GM19239 (cell line): ENCODE results near the gene CIDEC.

Experiments used
- DNase-seq: peaks from one replicate; pipeline ENCODE4 v3.0.0; 2011; ENCODE audit warnings: low spot score; ENCODE audit not compliant: insufficient read length
- FAIRE-seq: peaks from 2 replicates; lab custom pipeline; 2011; peaks lifted over from hg19 to GRCh38; lab: Jason Lieb, UNC

CIDEC gene

GRCh38 chr3:9825451-9826040 is 54.5 kb downstream of the CIDEC start:
- FAIRE-seq, result no peak
- no peak for DNase-seq

DNA sequence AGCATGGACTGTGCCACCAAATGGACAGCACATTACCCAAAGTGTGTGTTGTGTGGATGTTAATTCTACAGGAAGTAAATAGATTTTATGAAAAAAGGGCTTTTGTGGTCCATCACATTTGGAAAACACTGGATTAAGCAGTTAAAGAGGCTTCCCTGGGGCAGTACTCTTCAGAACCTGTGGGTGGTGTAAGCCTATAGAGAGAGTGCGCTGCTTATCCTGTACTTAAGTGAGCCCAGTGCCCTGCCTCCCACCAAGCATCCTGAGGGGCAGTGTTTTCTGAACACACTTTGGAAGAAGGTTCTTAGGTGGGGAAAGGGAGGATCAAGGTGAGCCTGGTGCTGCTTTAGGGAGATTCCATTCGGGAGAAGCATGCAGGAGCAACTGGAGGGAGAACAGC is 59.1 kb downstream of the CIDEC start:
- no peak for FAIRE-seq
- DNase-seq, result no peak

DNA sequence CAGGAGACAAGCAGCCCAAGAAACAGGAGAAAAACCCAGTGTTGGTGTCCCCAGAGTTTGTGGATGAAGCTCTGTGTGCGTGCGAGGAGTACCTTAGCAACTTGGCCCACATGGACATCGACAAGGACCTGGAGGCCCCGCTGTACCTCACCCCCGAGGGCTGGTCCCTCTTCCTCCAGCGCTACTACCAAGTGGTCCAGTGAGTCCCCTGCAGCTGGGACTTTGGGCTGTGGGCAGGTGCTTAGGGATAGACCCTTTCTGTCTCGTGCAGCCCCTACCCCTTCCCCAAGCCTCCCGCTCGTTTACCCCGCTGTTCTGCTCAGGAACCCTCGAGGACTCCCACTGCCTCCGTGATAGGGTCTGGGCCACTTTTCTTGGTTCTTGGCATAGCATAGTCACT is 59.5 kb downstream of the CIDEC start:
- DNase-seq, result no peak
- FAIRE-seq, result no peak

DNA sequence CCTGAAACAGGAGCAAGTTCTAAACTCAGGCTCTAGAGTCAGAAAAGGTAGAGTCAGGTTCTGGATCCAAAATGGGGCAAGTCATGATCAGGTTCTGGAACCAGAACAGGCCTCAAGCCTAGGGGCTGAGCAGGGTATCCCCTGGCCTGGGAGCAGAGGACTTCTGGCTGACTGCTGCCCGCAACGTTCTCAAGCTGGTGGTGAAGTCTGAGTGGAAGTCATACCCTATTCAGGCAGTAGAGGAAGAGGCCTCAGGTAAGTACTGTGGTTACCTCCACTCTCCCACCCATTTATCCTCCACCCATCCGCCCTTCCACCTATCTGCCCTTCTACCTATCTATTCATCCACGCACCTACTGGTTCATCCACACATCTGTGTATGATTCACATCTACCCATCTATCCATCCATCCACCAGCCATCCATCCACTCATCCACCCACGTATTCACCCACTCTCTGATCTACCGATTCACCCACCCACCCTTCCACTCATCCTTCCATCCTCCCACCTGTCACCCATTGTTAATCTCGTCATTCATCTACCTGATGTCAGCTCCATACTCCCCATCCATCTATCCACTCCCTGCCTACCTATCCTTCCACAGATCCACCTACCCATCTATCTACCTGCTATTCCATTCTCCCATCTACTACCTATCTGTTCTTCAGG is 61.3 kb downstream of the CIDEC start:
- FAIRE-seq (no peak), DNase-seq (no peak)

GRCh38 chr3:9817436-9817835 is 62.6 kb downstream of the CIDEC start:
- FAIRE-seq, result no peak

More at GRCh38 chr3:9817436-9817835, 62.6 kb downstream of the CIDEC start:
- DNase-seq, result no peak
